Gastrocnemius medialis (tissue), 4 donors: Measurements from ENCODE around the gene EXOC3L2. TPM values are rescaled to one million over a fixed set of nuclear protein-coding genes. Genes with fewer than 3 reads are reported as not detected.
A peak's percentile ranks its signal among the peaks of the same experiment; 100 is the strongest.

ENCODE experiments used
- ATAC-seq, 2 donors: fragments of 150-250 bp; one replicate each; pipeline ENCODE4 v1.9.1; 2016
- DNase-seq, 2 donors: peaks; one replicate each; pipeline ENCODE4 v3.0.0-alpha.2; 2019
- H3K27ac ChIP-seq, 4 donors: fragments of 200-600 bp; sonication (generic); 1 replicate in 1 of 4; 2 replicates in 3 of 4; pipeline ENCODE4 v1.5.1; 2016 to 2018; ENCODE audit warnings: mild to moderate bottlenecking in 2 of 4, moderate library complexity in 1 of 4
- H3K27me3 ChIP-seq, 3 donors: fragments of 200-600 bp; sonication (generic) in 2 of 3; 1 replicate in 1 of 3; 2 replicates in 2 of 3; pipeline versions ENCODE4 v1.5.1 to v1.6.0; 2016 to 2019; ENCODE audit warnings: mild to moderate bottlenecking in 1 of 3, moderate library complexity in 1 of 3
- H3K36me3 ChIP-seq, 2 donors: fragments of 200-600 bp; sonication (generic) in 1 of 2; one replicate each; pipeline ENCODE4 v1.5.1; 2017 to 2018
- H3K4me1 ChIP-seq, 2 donors: fragments of 200-600 bp; sonication (generic) in 1 of 2; one replicate each; pipeline ENCODE4 v1.5.1; 2016 to 2017; ENCODE audit warnings: mild to moderate bottlenecking in 2 of 2
- H3K4me3 ChIP-seq, 4 donors: fragments of 200-600 bp; sonication (generic) in 3 of 4; 1 replicate in 1 of 4; 2 replicates in 3 of 4; pipeline ENCODE4 v1.5.1; 2016 to 2019; ENCODE audit warnings: mild to moderate bottlenecking in 2 of 4
- H3K9me3 ChIP-seq, 3 donors: fragments of 200-600 bp; sonication (generic) in 2 of 3; 1 replicate in 1 of 3; 2 replicates in 2 of 3; pipeline ENCODE4 v1.5.1; 2016 to 2019
- POLR2A ChIP-seq, 2 donors: fragments of 450-650 bp; IDR thresholded peaks; one replicate each; pipeline ENCODE4 v1.6.1; 2017; ENCODE audit warnings: antibody characterized with exemption in 2 of 2, mild to moderate bottlenecking in 2 of 2, moderate library complexity in 2 of 2
- in situ Hi-C, 4 donors: fragments of 200-750 bp; cut with MboI; loops; one replicate each; pipeline versions ENCODE4 v1.15.0 to v1.8.0; 2017; ENCODE audit warnings: low sequenced_read_pairs in 4 of 4
- intact Hi-C: fragments of 100-400 bp; cut with DNase I; formaldehyde crosslinking; loops from one replicate; pipeline ENCODE4 v1.15.1; 2023; ENCODE audit warnings: low total_unique reads
- total RNA-seq, 4 donors: library from RNA; depleted of rRNA; stranded (reverse); fragments of >200 nt; gene quantifications; one replicate each; pipeline versions ENCODE4 v1.1.0 to v1.2.3, GENCODE V29; 2016
- TF ChIP-seq, protein P1 (sequence below), 5 experiments: fragments of 450-650 bp in 3 of 5; fragments of 200-600 bp in 2 of 5; sonication (generic) in 2 of 5; IDR thresholded peaks in 4 of 5; conservative IDR thresholded peaks in 1 of 5; 1 replicate in 4 of 5; 2 replicates in 1 of 5; pipeline ENCODE4 v1.5.1; 2016 to 2019; ENCODE audit warnings: antibody characterized with exemption in 5 of 5, mild to moderate bottlenecking in 3 of 5, moderate library complexity in 3 of 5

The EXOC3L2 gene
- total RNA-seq, 4 donors from 2014 or later: 0.46 to 0.55 TPM; not detected in 2

DNA sequence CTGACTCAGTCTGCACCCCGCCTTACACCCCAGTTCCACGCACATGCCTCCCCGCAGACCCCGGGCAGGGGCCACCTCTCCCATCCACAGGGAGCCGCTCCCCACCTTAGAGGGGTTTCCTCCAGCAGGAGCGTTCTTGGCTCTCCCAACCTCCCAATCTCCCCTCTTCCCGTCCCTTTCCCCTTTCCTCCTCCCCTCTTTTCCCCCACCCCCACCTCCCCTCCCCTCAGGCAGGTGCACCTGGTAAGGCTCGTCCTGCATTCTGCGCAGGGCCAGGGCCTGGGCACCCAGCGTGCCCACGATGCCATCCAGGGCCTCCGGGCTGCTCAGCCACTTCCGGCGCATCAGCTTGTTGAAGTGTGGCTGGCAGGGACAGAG, 27.3 kb downstream of the EXOC3L2 start:
- no peak for DNase-seq
- intact Hi-C loops (no loop called here), in situ Hi-C loops (no loop called here)
- Histone ChIP-seq H3K4me3 (no peak overlapping the region), H3K4me1 (no peaks in the 10 kb centered on the region), H3K9me3 (no peaks in the 10 kb centered on the region), H3K36me3 (no peaks in the 10 kb centered on the region), H3K27ac (no peak overlapping the region), H3K27me3 (peaks cover 24 to 42% (median 40%) of the 10 kb centered on the region in 3 donors)
- no peak for ATAC-seq
- no peak for TF ChIP-seq POLR2A (IDR thresholded peaks at IDR 0.05)

DNA sequence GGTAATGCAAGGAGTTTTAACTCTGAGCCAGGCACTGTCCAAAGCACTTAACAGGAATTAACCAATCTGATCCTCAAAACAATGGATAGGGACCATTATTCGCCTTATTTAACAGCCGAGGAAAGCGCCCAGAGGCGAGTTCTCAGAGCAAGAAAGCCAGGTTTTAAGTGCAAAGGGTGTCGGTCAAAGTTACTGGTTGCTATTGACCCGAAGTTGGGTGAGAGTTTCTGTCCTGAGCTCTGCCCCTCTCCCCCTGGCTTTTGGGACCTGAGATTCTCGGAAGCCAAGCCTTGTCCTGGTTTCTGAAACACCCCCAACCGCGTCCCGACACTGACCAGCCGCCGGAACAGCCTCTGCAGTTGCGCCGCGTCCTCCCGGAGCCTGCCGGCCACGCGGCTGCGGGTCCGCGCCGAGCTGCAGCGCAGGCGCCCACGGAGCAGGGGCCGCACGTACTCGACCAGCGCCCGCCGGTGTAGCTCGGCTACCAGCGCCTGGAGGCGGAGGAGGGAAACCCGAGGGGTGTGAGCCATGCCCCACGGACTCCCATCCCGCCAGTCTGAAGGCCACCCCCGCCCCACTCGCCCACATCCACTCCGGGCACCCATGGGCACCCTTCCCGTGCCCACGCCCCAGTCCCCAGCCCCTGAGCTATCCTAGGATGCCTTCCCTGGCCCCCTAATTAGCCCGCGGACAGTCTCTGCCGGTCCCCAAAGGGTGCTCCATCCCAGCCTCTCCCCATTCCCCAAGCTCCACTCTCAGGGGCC, 27.8 kb downstream of the EXOC3L2 start:
- H3K27me3 ChIP-seq: peaks cover 24 to 42% (median 40%) of the 10 kb centered on the region in 3 donors
- DNase-seq: no peak
- TF ChIP-seq POLR2A (IDR thresholded peaks at IDR 0.05): no peak
- TF ChIP-seq, protein P1, sequence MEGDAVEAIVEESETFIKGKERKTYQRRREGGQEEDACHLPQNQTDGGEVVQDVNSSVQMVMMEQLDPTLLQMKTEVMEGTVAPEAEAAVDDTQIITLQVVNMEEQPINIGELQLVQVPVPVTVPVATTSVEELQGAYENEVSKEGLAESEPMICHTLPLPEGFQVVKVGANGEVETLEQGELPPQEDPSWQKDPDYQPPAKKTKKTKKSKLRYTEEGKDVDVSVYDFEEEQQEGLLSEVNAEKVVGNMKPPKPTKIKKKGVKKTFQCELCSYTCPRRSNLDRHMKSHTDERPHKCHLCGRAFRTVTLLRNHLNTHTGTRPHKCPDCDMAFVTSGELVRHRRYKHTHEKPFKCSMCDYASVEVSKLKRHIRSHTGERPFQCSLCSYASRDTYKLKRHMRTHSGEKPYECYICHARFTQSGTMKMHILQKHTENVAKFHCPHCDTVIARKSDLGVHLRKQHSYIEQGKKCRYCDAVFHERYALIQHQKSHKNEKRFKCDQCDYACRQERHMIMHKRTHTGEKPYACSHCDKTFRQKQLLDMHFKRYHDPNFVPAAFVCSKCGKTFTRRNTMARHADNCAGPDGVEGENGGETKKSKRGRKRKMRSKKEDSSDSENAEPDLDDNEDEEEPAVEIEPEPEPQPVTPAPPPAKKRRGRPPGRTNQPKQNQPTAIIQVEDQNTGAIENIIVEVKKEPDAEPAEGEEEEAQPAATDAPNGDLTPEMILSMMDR (IDR thresholded peaks at IDR 0.05 in 4 of 5, conservative IDR thresholded peaks at IDR 0.05 in 1 of 5): no peak
- H3K4me3 ChIP-seq: no peak overlapping the region
- ATAC-seq: no peak
- in situ Hi-C loops: no loop called here
- no peaks in the 10 kb centered on the region for H3K36me3 ChIP-seq
- H3K9me3 ChIP-seq: no peaks in the 10 kb centered on the region
- intact Hi-C loops: no loop called here
- H3K4me1 ChIP-seq: no peaks in the 10 kb centered on the region
- no peak overlapping the region for H3K27ac ChIP-seq

DNA sequence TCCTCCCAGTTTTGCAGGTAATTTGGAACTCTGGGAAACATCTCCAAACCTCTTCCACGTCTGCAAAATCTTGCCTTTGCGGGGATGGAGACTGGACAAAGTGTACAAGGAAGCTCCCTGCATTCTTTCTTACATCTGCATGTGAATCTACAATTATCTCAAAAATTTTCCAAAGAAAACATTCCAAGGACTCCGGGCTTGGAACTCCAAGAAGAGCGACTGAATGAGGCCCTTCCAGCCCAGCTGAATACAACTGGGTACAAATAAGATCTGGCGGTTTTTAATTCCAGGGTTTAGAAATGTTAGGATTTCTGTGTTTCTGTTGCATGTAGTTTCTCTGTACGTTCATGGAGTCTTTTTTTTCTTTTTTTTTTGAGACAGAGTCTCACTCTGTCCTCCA, 28.5 kb downstream of the EXOC3L2 start:
- Histone ChIP-seq H3K4me1 (no peaks in the 10 kb centered on the region), H3K4me3 (no peak overlapping the region), H3K27me3 (peaks cover 24 to 41% (median 40%) of the 10 kb centered on the region in 3 donors), H3K9me3 (no peaks in the 10 kb centered on the region), H3K27ac (no peak overlapping the region), H3K36me3 (no peaks in the 10 kb centered on the region)
- intact Hi-C loops: no loop called here
- no peak for DNase-seq
- ATAC-seq: no peak
- no peak for TF ChIP-seq POLR2A (IDR thresholded peaks at IDR 0.05)
- TF ChIP-seq, protein P1 (IDR thresholded peaks at IDR 0.05 in 4 of 5, conservative IDR thresholded peaks at IDR 0.05 in 1 of 5): no peak
- in situ Hi-C loops: no loop called here

DNA sequence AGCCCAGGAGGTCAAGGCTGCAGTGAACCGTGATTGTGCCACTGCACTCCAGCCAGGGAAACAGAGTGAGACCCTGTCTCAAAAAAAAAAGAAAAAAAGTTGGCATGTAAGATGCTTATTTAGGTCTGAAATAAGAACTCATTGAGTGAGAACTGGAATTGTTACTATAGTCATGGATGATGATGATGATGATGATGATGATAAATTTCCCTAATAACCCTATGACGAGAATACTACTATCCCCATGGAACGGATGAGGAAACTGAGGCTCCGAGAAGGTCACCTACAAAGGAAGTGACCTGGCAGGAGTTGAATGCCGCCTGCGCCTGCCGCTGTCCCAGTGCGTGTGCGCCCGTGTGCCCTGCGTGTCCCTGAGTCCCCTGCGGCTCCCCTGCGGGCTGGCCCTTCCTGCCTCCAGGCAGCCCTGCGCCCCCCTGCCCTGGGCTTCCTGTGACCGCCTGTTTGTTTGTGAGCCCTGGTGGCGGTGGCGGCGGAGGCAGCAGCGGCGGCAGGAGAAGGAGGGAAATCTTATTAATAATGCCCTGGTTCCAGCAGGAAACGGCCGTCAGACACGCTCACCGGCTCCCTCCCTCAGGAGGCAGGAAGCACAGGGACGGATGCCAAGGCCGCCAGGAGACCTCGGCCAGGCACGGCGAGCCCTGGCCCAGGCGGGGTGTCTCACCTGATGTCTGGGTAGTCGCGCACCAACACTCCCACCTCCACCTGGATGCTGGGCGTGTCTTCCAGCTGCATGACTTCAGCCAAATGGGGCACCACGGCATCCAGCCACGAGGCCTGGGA, 29.6 kb downstream of the EXOC3L2 start:
- no peak for ATAC-seq
- Histone ChIP-seq H3K27me3 (peaks cover 24 to 40% (median 39%) of the 10 kb centered on the region in 3 donors), H3K4me1 (no peaks in the 10 kb centered on the region), H3K27ac (peak overlapping the region in 2 of 4 donors; percentile 1 to 22), H3K9me3 (no peaks in the 10 kb centered on the region), H3K4me3 (no peak overlapping the region), H3K36me3 (no peaks in the 10 kb centered on the region)
- TF ChIP-seq POLR2A (IDR thresholded peaks at IDR 0.05): no peak
- TF ChIP-seq, protein P1 (IDR thresholded peaks at IDR 0.05 in 4 of 5, conservative IDR thresholded peaks at IDR 0.05 in 1 of 5): no peak
- in situ Hi-C loops: no loop called here
- no peak for DNase-seq
- intact Hi-C loops: no loop called here

DNA sequence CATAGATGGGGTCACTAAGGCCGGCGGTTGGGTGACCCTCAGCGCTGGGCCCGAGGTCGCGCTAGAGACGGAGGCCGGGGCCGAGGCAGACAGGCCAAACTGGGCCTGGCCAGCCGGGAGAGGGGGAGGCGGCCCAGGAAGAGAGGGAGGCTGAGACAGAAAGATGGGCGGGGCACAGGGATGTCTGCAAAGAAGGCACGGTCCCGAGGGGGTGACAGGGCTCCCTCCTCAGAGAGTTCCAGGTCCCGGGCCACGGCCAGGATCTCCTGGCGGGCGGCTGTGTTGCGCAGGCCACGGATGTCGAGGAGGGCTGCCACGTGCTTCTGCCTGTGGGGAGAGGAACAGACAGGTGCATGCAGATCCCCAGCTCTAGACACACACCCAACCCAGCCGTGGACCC, 32.2 kb downstream of the EXOC3L2 start:
- no peak for ATAC-seq
- Histone ChIP-seq H3K27ac (peak overlapping the region in 3 of 4 donors; percentile 54 to 64 (median 58)), H3K27me3 (peaks cover 13 to 30% (median 30%) of the 10 kb centered on the region in 3 donors), H3K4me1 (no peaks in the 10 kb centered on the region), H3K4me3 (no peak overlapping the region), H3K9me3 (no peaks in the 10 kb centered on the region), H3K36me3 (no peaks in the 10 kb centered on the region)
- in situ Hi-C loops: no loop called here
- intact Hi-C loops: no loop called here
- DNase-seq: no peak
- TF ChIP-seq, protein P1 (IDR thresholded peaks at IDR 0.05 in 4 of 5, conservative IDR thresholded peaks at IDR 0.05 in 1 of 5): no peak
- TF ChIP-seq POLR2A (IDR thresholded peaks at IDR 0.05): no peak
